Right cardiac atrium (tissue), 5 donors: ENCODE measurements around the gene P4HTM. TPM values are rescaled to one million over a fixed set of nuclear protein-coding genes. Genes with fewer than 3 reads are reported as not detected.

ENCODE experiments used
- ATAC-seq, 2 donors: fragments of 200-7000 bp; cut with Tn5 transposase; one replicate each; pipeline versions ENCODE4 v1.8.0 to v1.9.1; 2020; ENCODE audit warnings: moderate library complexity in 2 of 2, mild to moderate bottlenecking in 1 of 2
- DNase-seq, 3 donors: peaks; one replicate each; pipeline ENCODE4 v3.0.0-alpha.2; 2020
- H3K27ac ChIP-seq: one replicate; pipeline ENCODE4 v1.5.1; 2013; ENCODE audit warnings: mild to moderate bottlenecking, low read length, control low read depth, moderate library complexity
- H3K27me3 ChIP-seq: one replicate; pipeline ENCODE4 v1.6.1; 2013; ENCODE audit not compliant: control insufficient read depth, insufficient read depth
- H3K4me1 ChIP-seq: one replicate; pipeline ENCODE4 v1.6.1; 2013; ENCODE audit warnings: low read length; ENCODE audit not compliant: control insufficient read depth, insufficient read depth
- H3K4me3 ChIP-seq: one replicate; pipeline ENCODE4 v1.5.1; 2013; ENCODE audit warnings: low read length, control low read depth
- H3K9me3 ChIP-seq: one replicate; pipeline ENCODE4 v1.6.1; 2013; ENCODE audit warnings: low read length; ENCODE audit not compliant: control insufficient read depth
- WGBS: extraction: QIAGEN DNeasy Blood & Tissue Kit; methylation state at CpG from one replicate; pipeline ENCODE4 v1.1.7; 2013; 5-methylcytosine and 5-hydroxymethylcytosine counted together
- intact Hi-C, 4 donors: fragments of 100-400 bp; cut with DNase I; formaldehyde crosslinking; loops; one replicate each; pipeline versions ENCODE4 v1.11.0 to v1.14.0; 2022 to 2023
- polyA plus RNA-seq: library from polyadenylated mRNA; stranded (reverse); fragments of 200-250 nt; gene quantifications from one replicate; pipeline ENCODE4 v1.2.3, GENCODE V29; 2013
- total RNA-seq, 4 donors: library from RNA; stranded (reverse); fragmentation: NEBNext Ultra II Directional; extraction: Animal tissue kit (Norgen Biotek cat#: 25700); gene quantifications; one replicate each; pipeline ENCODE4 v1.2.1, GENCODE V29; 2021
- donor health status: healthy with polysubstance abuse.
- donor health status: DM: no; HTN: yes; CAD: no.
- donor health status: DM: no; HTN: no; CAD: no.
- donor health status: DM: no; HTN: yes; CAD: no; lungs with severe emphysema.
- donor health status: DM: yes; HTN: yes; CAD: no.

P4HTM gene
- total and polyA plus RNA-seq, 5 donors, result 24.9 to 42.8 (median 39.4) TPM

DNA sequence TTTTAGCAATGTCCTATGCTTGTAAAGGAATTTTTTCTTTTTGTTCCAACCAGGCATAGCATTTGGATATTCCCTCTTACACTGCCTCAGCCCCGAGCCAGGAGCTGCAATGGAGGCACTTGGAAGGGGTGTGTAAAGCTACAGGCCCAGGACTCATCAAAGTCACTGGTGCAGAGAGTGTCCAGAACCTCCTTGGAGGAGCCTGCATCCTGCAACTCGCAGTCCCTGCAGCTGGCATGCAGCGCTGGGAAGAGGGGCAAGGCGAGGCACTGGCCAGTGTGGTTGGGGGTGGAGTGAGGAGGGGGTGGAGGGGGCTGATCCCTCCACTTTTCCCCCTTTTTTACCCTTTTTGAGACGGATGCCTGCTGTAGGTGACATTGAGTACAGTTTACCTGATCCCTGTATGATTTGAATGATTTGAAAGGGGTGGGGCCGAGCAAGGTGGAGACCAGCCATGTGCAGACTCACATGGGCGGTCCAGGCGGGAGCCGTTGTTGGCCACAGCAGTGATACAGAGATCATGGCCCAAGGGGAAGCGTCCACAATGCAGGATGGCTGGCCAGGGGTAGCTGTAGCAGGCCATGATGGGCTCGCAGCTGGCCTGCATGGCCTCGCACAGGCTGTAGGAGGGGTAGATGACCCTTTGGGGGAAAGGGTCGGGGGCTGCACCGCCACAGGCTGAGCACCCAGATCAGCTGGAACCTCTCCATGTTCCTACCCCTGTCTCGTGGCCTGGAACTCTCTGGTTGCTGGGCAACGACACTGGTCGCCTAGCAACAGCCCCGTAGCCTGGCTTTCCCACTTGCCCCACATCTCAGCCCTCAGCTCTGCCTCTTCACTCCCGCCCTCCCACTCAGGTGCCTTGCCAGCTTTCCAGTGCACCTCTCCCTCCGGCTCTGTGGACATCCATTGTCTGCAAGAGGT lies 7.9 kb downstream of the P4HTM start:
- Histone ChIP-seq H3K27ac (no peak overlapping the region), H3K4me3 (no peak overlapping the region), H3K9me3 (no peaks in the 10 kb centered on the region), H3K27me3 (no peaks in the 10 kb centered on the region), H3K4me1 (no peaks in the 10 kb centered on the region)
- ATAC-seq, result no peak
- DNase-seq, result no peak
- intact Hi-C loops, result loop anchor here in 1 of 4 donors (10.0 kb wide), 1 partner anchor 447 kb away; no protein-coding TSS in a partner anchor
- WGBS, result 76% methylated on average over 20 of the region's 20 CpGs

- DNase-seq (no peak), ATAC-seq (no peak)
- Histone ChIP-seq H3K4me1 (no peaks in the 10 kb centered on the region), H3K4me3 (no peak overlapping the region), H3K9me3 (no peaks in the 10 kb centered on the region), H3K27ac (no peak overlapping the region), H3K27me3 (no peaks in the 10 kb centered on the region)
- intact Hi-C loops, result loop anchor here in 1 of 4 donors (10.0 kb wide), 1 partner anchor 446 kb away; no protein-coding TSS in a partner anchor
- WGBS, result 83% methylated on average over 8 of the region's 8 CpGs
Measured at GRCh38 chr3:48999085-48999858, 9.2 kb downstream of the P4HTM start.

DNA sequence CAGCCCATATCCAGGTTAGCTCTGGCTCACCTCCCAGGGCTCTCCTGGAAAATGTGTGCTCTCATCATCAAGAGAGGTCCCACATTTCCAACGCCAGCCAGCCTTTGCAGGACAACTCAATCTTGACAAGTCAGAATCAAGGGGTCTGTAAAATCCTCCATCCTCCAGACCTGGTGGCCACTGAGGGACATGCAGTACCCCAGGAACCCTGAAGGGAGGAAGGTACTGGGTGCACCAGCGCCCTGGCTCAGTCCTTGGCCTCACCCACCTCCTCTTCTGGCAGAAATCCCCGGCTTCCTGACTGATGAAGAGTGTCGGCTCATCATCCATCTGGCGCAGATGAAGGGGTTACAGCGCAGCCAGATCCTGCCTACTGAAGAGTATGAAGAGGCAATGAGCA lies 11.1 kb downstream of the P4HTM start:
- H3K27ac ChIP-seq, result no peak overlapping the region
- no peaks in the 10 kb centered on the region for H3K9me3 ChIP-seq
- ATAC-seq (no peak), DNase-seq (peak in 1 of 3 donors; percentile 12)
- no peak overlapping the region for H3K4me3 ChIP-seq
- intact Hi-C loops, result no loop called here
- WGBS, result 89% methylated on average over 6 of the region's 6 CpGs
- no peaks in the 10 kb centered on the region for H3K27me3 ChIP-seq
- H3K4me1 ChIP-seq, result no peaks in the 10 kb centered on the region

DNA sequence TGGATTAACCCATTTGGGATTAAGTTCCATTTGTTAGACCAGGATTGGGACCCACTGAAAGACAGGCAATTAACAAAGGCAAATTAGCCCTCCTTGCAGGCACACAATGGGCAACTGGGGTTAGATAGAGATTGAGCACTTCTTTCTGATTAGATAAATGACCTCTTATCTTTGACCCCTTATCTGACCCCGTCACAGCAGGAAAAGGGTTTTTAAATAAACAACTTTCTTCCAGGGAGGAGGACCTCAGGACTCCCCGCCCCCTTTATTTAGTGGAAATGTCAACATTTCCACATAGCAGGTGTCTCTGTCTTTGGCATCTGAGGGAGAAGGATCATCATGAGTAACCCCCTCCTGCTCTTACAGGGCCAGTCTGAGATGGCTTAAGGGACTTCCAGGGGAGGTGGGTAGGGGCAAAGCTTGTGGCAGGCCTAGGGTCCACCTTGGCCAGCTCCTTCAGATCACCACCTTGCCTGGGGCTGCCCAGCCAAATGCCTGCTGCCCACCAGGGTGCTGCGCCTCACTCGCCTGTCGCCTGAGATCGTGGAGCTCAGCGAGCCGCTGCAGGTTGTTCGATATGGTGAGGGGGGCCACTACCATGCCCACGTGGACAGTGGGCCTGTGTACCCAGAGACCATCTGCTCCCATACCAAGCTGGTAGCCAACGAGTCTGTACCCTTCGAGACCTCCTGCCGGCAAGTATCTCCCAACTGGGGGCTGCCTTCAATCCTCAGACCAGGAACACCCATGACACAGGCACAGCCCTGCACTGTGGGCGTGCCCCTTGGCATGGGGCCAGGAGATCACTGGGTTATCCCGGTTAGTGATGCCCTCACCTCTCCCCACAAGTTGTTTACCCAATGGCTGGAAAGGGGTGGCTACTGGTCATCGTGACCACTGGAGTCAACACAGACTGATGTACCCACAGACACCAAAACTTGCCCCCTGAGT lies 14.6 kb downstream of the P4HTM start:
- WGBS, result 88% methylated on average over 16 of the region's 16 CpGs
- intact Hi-C loops, result no loop called here
- DNase-seq (peak; percentile 34 to 74 (median 69)), ATAC-seq (no peak)
- Histone ChIP-seq H3K9me3 (no peaks in the 10 kb centered on the region), H3K4me3 (no peak overlapping the region), H3K4me1 (peaks cover 3% of the 10 kb centered on the region), H3K27ac (no peak overlapping the region), H3K27me3 (no peaks in the 10 kb centered on the region)

- Histone ChIP-seq H3K4me3 (no peak overlapping the region), H3K9me3 (no peaks in the 10 kb centered on the region), H3K27ac (no peak overlapping the region), H3K4me1 (peaks cover 3% of the 10 kb centered on the region), H3K27me3 (no peaks in the 10 kb centered on the region)
- 96% methylated on average over 3 of the region's 3 CpGs for WGBS
- DNase-seq (peak in 1 of 3 donors; percentile 23), ATAC-seq (no peak)
- intact Hi-C loops, result no loop called here
Measured at GRCh38 chr3:49005303-49005680, 15.3 kb downstream of the P4HTM start.

DNA sequence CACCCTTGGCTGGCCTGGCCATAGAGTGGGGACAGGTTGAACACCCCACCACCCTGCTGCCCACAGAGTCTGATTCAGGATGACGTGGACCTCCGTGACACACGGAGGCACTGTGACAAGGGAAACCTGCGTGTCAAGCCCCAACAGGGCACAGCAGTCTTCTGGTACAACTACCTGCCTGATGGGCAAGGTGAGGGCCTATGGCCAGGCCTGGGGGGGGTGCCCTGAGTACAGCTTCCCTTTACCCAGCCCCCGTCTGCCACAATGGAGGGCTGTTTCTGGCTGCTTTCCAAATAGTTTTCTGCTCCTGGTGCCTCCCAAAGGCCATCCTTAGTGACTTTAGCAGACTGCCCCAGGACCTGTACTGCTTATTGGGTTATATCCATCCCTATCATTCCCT lies 16.0 kb downstream of the P4HTM start:
- H3K4me1 ChIP-seq, result peaks cover 3% of the 10 kb centered on the region
- no peaks in the 10 kb centered on the region for H3K9me3 ChIP-seq
- no peaks in the 10 kb centered on the region for H3K27me3 ChIP-seq
- WGBS, result 95% methylated on average over 5 of the region's 5 CpGs
- no peak overlapping the region for H3K4me3 ChIP-seq
- H3K27ac ChIP-seq, result peak overlapping the region; percentile 85
- intact Hi-C loops, result no loop called here
- ATAC-seq (no peak), DNase-seq (peak in 2 of 3 donors; percentile 17 to 72)

GRCh38 chr3:49006408-49007067 lies 16.5 kb downstream of the P4HTM start:
- intact Hi-C loops, result no loop called here
- H3K9me3 ChIP-seq, result no peaks in the 10 kb centered on the region
- peak overlapping the region; percentile 67 for H3K4me3 ChIP-seq
- peak; percentile 2 to 17 for ATAC-seq
- no peaks in the 10 kb centered on the region for H3K27me3 ChIP-seq
- WGBS, result 3% methylated on average over 32 of the region's 32 CpGs
- peaks cover 3% of the 10 kb centered on the region for H3K4me1 ChIP-seq
- peak; percentile 53 to 83 (median 78) for DNase-seq
- peak overlapping the region; percentile 85 for H3K27ac ChIP-seq

DNA sequence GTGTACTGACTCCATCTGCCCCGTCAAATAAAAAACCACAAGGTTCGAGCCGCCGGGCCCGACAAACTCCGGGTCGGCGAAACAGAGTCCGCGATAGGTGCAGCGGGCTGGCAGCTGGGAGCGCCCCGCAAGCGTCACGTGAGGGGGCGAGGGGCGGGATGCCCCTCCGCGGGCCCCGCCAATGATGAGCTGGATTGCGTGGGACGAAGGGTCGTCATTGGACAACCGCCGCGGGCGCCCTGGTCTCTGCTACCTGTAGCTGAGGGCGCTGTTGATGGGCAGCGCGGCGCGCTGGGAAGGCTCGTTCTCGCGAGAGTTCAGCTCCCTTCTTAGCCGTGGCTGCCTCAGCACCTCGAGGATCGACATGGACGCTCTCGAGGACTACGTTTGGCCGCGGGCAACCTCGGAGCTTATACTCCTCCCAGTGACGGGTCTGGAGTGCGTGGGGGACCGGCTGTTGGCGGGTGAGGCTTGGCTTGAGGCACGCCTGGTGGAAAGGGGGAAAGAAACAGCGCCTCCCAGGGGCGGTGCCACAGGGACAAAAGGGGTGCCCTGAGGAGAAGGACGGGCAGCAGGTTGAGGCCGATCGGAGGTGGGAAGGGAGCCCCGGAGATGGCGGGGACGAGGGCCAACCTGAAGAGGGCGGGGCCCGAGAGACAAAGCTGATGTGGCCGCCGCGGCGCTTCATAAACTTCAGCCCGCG lies 17.2 kb downstream of the P4HTM start, which contains the start of gene WDR6:
WDR6 (plus strand) TSS at position 324 of the 703 bp plus-strand sequence; CDS start at position 365, 41 bp downstream.
- DNase-seq, result peak; percentile 97 to 99 (median 99)
- peak; percentile 92 for ATAC-seq
- intact Hi-C loops, result no loop called here
- no peaks in the 10 kb centered on the region for H3K9me3 ChIP-seq
- peaks cover 3% of the 10 kb centered on the region for H3K4me1 ChIP-seq
- under 1% methylated on average over 65 of the region's 65 CpGs for WGBS
- peak within 1 kb of the TSS; percentile 85 for H3K27ac ChIP-seq
- H3K27me3 ChIP-seq, result no peaks in the 10 kb centered on the region
- H3K4me3 ChIP-seq, result peak within 1 kb of the TSS; percentile 67

DNA sequence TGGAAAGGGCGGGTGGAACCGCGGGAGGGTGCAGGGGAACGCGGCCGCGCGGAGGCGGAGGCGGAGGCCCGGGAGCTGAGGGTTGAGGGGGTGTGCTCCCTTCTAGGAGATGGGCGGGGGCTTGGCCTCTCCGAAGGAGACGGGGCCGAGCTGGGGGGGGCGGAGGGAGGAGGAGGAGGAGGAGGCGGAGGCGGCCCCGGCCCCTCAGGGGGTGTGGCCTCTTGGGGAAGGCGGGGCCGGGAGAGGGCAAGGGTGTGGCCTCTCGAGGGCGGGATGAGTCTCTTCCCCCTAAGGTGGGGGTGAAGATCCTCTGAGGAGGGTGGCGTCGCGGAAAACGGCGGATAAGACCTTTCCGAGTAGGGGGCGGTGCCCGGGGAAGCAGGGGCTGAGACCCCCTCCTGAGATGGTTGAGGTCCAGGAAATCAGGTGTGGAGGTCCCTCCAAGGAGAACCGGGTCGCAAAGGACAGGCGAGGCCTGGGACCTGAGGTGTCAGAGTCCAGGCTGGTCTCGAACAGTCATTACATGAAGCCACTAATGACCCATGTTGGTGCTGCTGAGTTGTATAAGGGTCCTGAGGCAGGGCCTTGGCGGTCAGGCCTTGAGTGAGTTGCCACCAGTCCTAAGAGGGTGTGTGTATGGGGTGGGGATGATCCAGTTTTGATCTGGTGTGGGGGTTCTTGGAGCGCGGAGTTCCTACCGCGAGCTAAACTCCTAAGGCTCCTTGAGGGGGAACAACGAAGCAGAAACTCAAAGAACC lies 17.9 kb downstream of the P4HTM start:
- intact Hi-C loops, result no loop called here
- H3K4me3 ChIP-seq, result peak overlapping the region; percentile 67
- 17% methylated on average over 41 of the region's 41 CpGs for WGBS
- no peaks in the 10 kb centered on the region for H3K9me3 ChIP-seq
- ATAC-seq (peak; percentile 86 to 87), DNase-seq (peak; percentile 93 to 96 (median 95))
- no peaks in the 10 kb centered on the region for H3K27me3 ChIP-seq
- H3K4me1 ChIP-seq, result peaks cover 3% of the 10 kb centered on the region
- peak overlapping the region; percentile 55 for H3K27ac ChIP-seq
